Stomach (tissue), 9 donors: Measurements from ENCODE around the gene EGFL8. TPM values are rescaled to one million over a fixed set of nuclear protein-coding genes. Genes with fewer than 3 reads are reported as not detected.

ENCODE experiments used
- DNase-seq, 2 donors: peaks; one replicate each; pipeline versions ENCODE4 v3.0.0 to v3.0.0-alpha.2; 2013 to 2019
- H3K27ac ChIP-seq, 5 donors: fragments of 200-600 bp in 4 of 5; sonication (generic) in 4 of 5; one replicate each; pipeline ENCODE4 v1.5.1; 2013 to 2019; ENCODE audit warnings: mild to moderate bottlenecking in 1 of 5, moderate library complexity in 1 of 5
- H3K27me3 ChIP-seq, 3 donors: fragments of 200-600 bp; sonication (generic); one replicate each; pipeline ENCODE4 v1.5.1; 2017 to 2019; ENCODE audit warnings: mixed run types in 1 of 3
- H3K36me3 ChIP-seq, 4 donors: fragments of 200-600 bp; sonication (generic); 1 replicate in 3 of 4; 2 replicates in 1 of 4; pipeline ENCODE4 v1.5.1; 2016 to 2019
- H3K4me1 ChIP-seq, 4 donors: fragments of 200-600 bp; sonication (generic); one replicate each; pipeline ENCODE4 v1.5.1; 2016 to 2019
- H3K4me3 ChIP-seq, 4 donors: fragments of 200-600 bp; sonication (generic) in 3 of 4; one replicate each; pipeline ENCODE4 v1.5.1; 2016 to 2019; ENCODE audit warnings: mild to moderate bottlenecking in 1 of 4
- H3K9me3 ChIP-seq, 4 donors: fragments of 200-600 bp; sonication (generic); one replicate each; pipeline ENCODE4 v1.5.1; 2016 to 2019
- EP300 ChIP-seq: sonication (generic); formaldehyde crosslinking; IDR thresholded peaks from one replicate; pipeline ENCODE4 v1.6.1; 2017; ENCODE audit warnings: antibody characterized with exemption
- POLR2A ChIP-seq, 4 donors: fragments of 450-650 bp; IDR thresholded peaks; one replicate each; pipeline ENCODE4 v1.6.1; 2016; ENCODE audit warnings: antibody characterized with exemption in 4 of 4, control low read depth in 2 of 4, mild to moderate bottlenecking in 1 of 4, moderate library complexity in 1 of 4
- POLR2AphosphoS5 ChIP-seq, 3 donors: sonication (generic); formaldehyde crosslinking; IDR thresholded peaks; one replicate each; pipeline ENCODE4 v1.6.1; 2016; ENCODE audit warnings: antibody characterized with exemption in 3 of 3
- WGBS, 5 donors: extraction: QIAGEN DNeasy Blood & Tissue Kit in 3 of 5; methylation state at CpG; one replicate each; pipeline versions ENCODE4 v1.1.5 to v1.1.7; 2013 to 2018; 5-methylcytosine and 5-hydroxymethylcytosine counted together
- intact Hi-C: fragments of 100-400 bp; cut with DNase I; formaldehyde crosslinking; loops from one replicate; pipeline ENCODE4 v1.15.1; 2023; ENCODE audit warnings: low total_unique reads
- polyA plus RNA-seq, 3 donors: library from polyadenylated mRNA; stranded (reverse); fragments of 200-250 nt; gene quantifications; one replicate each; pipeline ENCODE4 v1.2.3, GENCODE V29; 2013
- total RNA-seq, 5 donors: library from RNA; depleted of rRNA; stranded (reverse); fragments of >200 nt; gene quantifications; one replicate each; pipeline versions ENCODE4 v1.1.0 to v1.2.3, GENCODE V29; 2014 to 2016
- TF ChIP-seq, protein P1 (sequence below), 7 experiments: fragments of 450-650 bp in 4 of 7; fragments of 200-600 bp in 3 of 7; sonication (generic) in 3 of 7; IDR thresholded peaks; one replicate each; pipeline ENCODE4 v1.5.1; 2016 to 2019; ENCODE audit warnings: antibody characterized with exemption in 7 of 7, control low read depth in 2 of 7, mild to moderate bottlenecking in 1 of 7
- donor health status: healthy with polysubstance abuse.
- donor health status: Bipolar disorder and iron deficiency.
- donor health status: healthy.

Gene EGFL8
- total and polyA plus RNA-seq, 8 donors: 0.87 to 224 (median 15.6) TPM

DNA sequence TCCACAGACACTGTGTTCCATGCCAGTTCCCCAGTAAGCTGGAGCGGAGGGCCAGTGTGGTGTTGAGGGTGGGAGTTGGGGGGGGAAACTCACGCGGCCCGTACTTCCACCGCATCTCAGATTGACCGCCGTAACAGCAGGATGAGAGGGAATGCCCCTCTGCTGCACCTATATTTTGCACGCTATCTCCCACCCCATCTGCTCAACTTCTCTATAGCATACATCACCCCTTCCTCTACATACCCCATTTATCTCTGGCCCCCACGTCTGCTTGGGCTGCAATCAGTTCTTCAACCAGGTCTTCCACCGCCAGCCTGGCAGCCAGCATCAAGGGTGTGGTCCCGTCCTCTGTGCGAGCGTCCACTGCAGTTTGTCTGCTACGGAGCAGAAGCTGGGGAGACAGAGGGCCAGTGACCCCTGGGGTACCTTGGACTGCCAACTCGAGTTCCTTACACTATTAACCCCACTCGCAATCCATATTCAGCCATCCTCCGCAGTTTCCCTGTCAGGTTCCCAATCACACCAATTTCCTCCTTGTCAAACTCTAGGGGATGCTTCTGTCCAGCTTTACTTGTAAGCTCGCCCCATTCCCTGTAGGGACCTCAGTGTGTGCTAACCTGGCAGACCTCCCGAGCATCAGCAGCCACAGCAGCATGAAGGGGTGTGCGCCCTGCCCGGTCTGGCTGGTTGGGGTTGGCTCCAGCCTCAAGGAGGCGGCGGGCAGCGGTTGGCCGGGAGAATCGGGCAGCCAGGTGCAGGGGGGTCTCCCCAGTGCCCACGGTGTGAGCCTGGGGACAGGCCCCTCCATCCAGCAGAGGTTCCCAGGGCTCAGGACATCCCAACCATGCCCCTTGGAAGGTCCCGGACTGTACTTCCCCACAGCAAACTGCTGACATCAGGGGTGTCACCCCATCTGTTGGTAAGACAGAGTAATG, 32.6 kb downstream of the EGFL8 start:
- intact Hi-C loops: no loop called here
- H3K36me3 ChIP-seq: no peaks in the 10 kb centered on the region
- peaks cover 0 to 14% (median 0%) of the 10 kb centered on the region in 3 donors for H3K27me3 ChIP-seq
- TF ChIP-seq EP300 (no peak), POLR2A (IDR thresholded peaks at IDR 0.05) (no peak), POLR2AphosphoS5 (IDR thresholded peaks at IDR 0.05) (no peak)
- TF ChIP-seq, protein P1, sequence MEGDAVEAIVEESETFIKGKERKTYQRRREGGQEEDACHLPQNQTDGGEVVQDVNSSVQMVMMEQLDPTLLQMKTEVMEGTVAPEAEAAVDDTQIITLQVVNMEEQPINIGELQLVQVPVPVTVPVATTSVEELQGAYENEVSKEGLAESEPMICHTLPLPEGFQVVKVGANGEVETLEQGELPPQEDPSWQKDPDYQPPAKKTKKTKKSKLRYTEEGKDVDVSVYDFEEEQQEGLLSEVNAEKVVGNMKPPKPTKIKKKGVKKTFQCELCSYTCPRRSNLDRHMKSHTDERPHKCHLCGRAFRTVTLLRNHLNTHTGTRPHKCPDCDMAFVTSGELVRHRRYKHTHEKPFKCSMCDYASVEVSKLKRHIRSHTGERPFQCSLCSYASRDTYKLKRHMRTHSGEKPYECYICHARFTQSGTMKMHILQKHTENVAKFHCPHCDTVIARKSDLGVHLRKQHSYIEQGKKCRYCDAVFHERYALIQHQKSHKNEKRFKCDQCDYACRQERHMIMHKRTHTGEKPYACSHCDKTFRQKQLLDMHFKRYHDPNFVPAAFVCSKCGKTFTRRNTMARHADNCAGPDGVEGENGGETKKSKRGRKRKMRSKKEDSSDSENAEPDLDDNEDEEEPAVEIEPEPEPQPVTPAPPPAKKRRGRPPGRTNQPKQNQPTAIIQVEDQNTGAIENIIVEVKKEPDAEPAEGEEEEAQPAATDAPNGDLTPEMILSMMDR (IDR thresholded peaks at IDR 0.05): no peak
- peak in 1 of 2 donors; percentile 76 for DNase-seq
- no peaks in the 10 kb centered on the region for H3K9me3 ChIP-seq
- H3K4me3 ChIP-seq: peak overlapping the region; percentile 52 to 83 (median 65)
- H3K4me1 ChIP-seq: peaks cover 22 to 49% (median 37%) of the 10 kb centered on the region in 4 donors
- peak overlapping the region; percentile 98 to 100 (median 99) for H3K27ac ChIP-seq
- WGBS, 5 donors: 20 to 32% (median 22%) methylated on average over 25 to 28 of the region's 28 CpGs

DNA sequence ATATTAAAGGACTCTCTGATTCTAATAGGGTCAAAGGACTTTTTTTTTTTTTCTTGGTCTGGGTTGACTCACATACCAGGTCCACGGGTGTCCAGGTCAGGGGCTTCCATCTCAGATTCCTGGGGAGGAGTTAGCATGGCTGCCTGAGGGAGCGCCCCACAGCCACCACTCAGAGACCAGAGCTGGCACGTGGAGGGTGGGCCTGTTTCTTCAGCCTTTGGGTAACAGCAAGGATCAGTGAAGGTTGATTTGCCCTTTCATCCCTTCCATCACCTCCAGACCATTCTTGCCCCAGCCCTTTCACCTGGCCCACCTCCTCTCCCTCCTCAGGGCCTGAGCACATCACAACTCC, 33.9 kb downstream of the EGFL8 start:
- intact Hi-C loops: no loop called here
- WGBS, 5 donors: 62 to 71% (median 67%) methylated on average over 3 of the region's 3 CpGs
- Histone ChIP-seq H3K36me3 (no peaks in the 10 kb centered on the region), H3K4me3 (no peak overlapping the region), H3K27me3 (peaks cover 0 to 18% (median 0%) of the 10 kb centered on the region in 3 donors), H3K4me1 (peaks cover 16 to 36% (median 24%) of the 10 kb centered on the region in 4 donors), H3K27ac (peak overlapping the region in 1 of 5 donors; percentile 100), H3K9me3 (no peaks in the 10 kb centered on the region)
- TF ChIP-seq EP300: no peak
- DNase-seq: peak in 1 of 2 donors; percentile 4

DNA sequence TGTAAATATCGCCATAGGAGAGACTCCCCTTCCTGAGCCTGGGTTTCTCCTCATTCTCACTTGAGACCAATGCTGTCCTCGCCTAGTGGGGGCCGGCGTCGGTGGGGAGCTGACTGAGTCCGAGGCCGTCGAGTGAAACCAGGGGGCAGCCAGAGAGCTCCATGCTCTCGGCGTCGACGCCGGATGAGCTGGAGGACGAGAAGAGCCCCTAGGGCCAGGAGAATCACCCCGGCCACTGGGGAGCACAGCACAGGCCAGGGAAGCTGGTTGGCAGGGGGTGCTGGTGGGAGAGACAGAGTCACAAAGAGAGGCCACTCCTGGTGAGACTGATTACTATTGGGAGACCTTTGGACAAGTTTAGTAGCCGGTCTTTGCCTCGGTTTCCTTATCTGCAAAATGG, 34.5 kb downstream of the EGFL8 start:
- H3K27ac ChIP-seq: no peak overlapping the region
- intact Hi-C loops: no loop called here
- TF ChIP-seq POLR2AphosphoS5 (IDR thresholded peaks at IDR 0.05) (no peak), POLR2A (IDR thresholded peaks at IDR 0.05) (no peak), EP300 (no peak)
- TF ChIP-seq, protein P1 (IDR thresholded peaks at IDR 0.05): no peak
- H3K27me3 ChIP-seq: peaks cover 0 to 24% (median 0%) of the 10 kb centered on the region in 3 donors
- H3K9me3 ChIP-seq: no peaks in the 10 kb centered on the region
- WGBS, 5 donors: 83 to 87% (median 85%) methylated on average over 17 of the region's 17 CpGs
- H3K36me3 ChIP-seq: no peaks in the 10 kb centered on the region
- H3K4me1 ChIP-seq: peaks cover 16 to 30% (median 20%) of the 10 kb centered on the region in 4 donors
- no peak overlapping the region for H3K4me3 ChIP-seq
- peak in 1 of 2 donors; percentile 8 for DNase-seq

DNA sequence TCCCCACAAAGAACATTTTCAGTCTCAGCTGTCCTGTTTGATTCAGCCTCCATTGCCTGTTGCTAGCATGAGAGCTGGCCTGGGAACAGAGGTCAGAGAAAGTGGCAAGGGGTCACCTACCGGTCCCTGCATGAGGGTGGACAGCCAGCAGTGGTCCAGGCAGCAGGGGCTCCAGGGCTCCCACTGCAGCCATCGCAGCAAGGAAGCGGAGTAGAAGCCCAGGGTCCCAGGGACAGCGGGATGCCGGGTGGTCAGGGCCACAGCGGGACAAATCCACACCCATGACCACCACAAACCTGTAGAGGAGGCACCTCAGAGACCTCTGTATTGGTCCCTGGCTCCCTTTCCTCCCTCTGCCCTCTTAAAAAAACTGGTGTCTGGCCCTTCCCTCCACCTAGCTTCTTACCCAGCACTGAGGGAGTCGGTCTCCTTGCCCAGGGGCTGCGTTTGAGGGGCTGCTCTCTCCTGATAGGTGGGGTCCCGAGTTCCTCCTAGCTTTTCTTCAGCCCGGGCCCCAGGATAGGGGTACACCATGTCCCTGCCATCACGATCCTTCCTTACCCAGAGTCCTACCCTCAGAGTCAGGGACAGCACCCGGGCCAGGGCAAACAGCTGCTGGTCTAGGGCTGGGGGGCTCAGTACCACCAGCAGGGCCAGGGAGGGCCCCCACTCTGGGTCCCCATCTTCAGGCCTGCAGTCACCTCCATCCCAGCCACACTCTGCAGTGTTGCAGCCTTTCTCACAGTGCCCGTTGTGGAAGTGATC, 36.5 kb downstream of the EGFL8 start:
- DNase-seq: no peak
- intact Hi-C loops: no loop called here
- Histone ChIP-seq H3K27ac (no peak overlapping the region), H3K9me3 (no peaks in the 10 kb centered on the region), H3K27me3 (peaks cover 0 to 29% (median 0%) of the 10 kb centered on the region in 3 donors), H3K4me3 (no peak overlapping the region), H3K36me3 (no peaks in the 10 kb centered on the region), H3K4me1 (peaks cover 8 to 15% (median 11%) of the 10 kb centered on the region in 4 donors)
- 69 to 89% (median 82%) methylated on average over 8 to 13 of the region's 13 CpGs for WGBS, 5 donors
- TF ChIP-seq POLR2A (IDR thresholded peaks at IDR 0.05) (no peak), EP300 (no peak), POLR2AphosphoS5 (IDR thresholded peaks at IDR 0.05) (no peak)
- TF ChIP-seq, protein P1 (IDR thresholded peaks at IDR 0.05): no peak
